Hepatocyte (in vitro differentiated cells): ENCODE data around the gene GRM1.

Experiments used
- EZH2 ChIP-seq: fragments of 200-600 bp; sonication (generic); IDR thresholded peaks from 2 replicates; pipeline ENCODE4 v1.6.1; 2016; ENCODE audit warnings: antibody characterized with exemption, mild to moderate bottlenecking, borderline replicate concordance
- TF ChIP-seq, protein P1 (sequence below): fragments of 200-600 bp; sonication (generic); IDR thresholded peaks from 2 replicates; pipeline ENCODE4 v1.5.1; 2016; ENCODE audit warnings: antibody characterized with exemption, mild to moderate bottlenecking; ENCODE audit not compliant: poor library complexity

DNA sequence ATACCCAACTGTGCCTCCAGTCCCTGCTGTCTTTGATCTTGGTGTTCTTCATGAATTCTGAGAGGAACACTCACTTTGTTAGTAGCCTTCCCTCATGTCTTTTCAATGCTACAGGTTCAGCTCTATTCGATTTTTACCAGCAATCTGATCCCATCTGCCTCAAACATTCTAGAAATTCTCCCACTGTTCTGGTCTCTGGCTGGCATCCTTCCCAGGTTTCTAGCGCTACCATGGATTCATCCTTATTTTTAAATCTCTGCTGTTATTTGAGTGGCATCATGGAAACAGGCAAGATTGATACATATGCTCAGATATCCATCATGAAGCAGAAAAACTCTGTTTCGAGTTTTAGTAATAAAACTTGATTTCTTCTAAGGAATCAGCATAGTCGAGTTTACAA is 94.8 kb downstream of the GRM1 start:
- TF ChIP-seq, protein P1, sequence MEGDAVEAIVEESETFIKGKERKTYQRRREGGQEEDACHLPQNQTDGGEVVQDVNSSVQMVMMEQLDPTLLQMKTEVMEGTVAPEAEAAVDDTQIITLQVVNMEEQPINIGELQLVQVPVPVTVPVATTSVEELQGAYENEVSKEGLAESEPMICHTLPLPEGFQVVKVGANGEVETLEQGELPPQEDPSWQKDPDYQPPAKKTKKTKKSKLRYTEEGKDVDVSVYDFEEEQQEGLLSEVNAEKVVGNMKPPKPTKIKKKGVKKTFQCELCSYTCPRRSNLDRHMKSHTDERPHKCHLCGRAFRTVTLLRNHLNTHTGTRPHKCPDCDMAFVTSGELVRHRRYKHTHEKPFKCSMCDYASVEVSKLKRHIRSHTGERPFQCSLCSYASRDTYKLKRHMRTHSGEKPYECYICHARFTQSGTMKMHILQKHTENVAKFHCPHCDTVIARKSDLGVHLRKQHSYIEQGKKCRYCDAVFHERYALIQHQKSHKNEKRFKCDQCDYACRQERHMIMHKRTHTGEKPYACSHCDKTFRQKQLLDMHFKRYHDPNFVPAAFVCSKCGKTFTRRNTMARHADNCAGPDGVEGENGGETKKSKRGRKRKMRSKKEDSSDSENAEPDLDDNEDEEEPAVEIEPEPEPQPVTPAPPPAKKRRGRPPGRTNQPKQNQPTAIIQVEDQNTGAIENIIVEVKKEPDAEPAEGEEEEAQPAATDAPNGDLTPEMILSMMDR = no peak
- TF ChIP-seq EZH2 = no peak
